ENCODE measurements around the gene IQCK.
"Not testable (repeated sequence)": the region's sequence is repeated elsewhere in the genome, so short reads cannot be mapped to it uniquely, and the experiment has no call there.

The IQCK gene

DNA sequence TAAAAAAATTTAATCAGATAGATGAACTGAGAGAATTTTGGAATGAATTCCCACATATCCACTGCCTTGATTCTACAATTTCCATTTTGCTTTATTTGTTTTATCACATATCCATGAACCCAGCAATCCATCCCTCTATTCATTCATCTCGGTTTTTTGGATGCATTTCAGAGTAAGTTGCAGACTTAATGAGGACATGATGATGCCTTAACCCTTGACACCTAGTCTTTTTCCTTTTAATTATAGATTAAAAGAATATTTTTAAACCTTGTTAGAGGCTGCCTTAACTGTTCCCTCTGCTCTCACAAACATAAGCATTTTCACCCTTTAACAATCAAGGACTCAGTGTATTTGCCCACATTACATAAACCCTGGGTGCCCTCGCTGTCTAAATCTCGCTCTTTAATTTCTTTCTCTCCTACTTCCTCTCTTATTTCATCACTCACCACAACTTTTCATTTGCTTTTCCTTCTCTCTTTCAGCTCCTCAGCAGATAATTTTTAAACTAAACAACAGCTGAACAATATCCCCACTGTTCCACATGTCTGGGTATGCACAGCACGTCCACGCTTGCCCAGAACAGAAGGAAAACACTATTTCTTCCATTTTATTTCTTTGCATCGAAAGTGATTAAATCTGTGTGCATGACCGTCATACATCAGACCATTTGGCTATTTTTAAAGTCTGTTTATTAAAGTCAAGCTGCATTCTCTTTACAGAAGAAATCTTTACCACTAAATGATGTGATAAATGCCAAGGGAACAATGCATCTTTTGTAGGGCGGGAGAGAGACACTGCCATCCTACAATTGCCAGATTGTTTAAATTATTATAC, 39.9 kb downstream of the IQCK start:
- no peak for DNase-seq (ENCODE audit: low read depth in 2 of 2)

DNA sequence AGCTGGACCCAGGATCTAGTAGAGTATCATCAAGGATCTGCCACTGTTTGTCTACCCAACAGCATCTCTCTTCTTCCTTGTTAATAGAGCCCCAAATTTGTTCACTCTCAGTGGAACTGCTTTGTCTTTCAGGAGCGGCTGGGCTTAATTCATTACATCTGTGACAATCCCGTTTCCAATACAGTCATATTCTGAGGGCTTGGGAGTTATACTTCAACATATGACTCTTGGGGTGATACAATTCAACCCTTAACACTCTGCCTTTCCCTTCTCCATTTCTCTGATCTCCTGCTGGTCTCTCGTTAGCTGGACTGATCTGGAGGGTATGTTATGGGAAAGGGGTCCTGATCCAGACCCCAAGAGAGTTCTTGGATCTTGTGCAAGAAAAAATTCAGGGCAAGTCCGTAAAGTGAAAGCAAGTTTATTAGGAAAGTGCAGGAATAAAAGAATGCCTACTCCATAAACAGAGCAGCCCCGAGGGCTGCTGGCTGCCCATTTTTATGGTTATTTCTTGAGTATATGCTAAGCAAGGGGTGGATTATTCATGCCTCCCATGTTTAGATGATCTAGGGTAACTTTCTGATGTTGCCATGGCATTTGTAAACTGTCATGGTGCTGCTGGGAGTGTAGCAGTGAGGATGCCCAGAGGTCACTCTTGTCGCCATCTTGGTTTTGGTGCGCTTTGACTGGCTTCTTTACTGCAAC, 42.4 kb downstream of the IQCK start:
- no peak for DNase-seq (ENCODE audit: low read depth in 2 of 2)

GRCh38 chr16:19765860-19766553, 47.9 kb downstream of the IQCK start:
- DNase-seq (ENCODE audit: low read depth in 2 of 2), result no peak

DNA sequence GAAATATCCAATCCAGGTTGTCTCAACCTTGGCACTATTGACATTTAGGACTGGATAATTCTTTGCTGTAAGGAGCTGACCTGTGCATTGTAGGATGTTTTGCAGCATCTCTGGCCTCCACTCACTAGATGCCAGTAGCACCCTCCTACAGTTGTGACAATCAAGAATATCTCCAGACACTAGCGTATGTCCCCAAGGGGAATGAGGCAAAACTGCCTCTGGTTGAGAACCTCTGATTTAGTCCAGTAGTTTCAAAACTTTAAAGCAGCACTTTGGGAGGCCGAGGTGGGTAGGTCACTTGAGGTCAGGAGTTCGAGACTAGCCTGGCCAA, 48.4 kb downstream of the IQCK start:
- DNase-seq (ENCODE audit: low read depth in 2 of 2), result no peak

- no peak for DNase-seq (ENCODE audit: low read depth in 2 of 2)
These were observed 48.9 kb downstream of the IQCK start for GRCh38 chr16:19766988-19767387.

DNA sequence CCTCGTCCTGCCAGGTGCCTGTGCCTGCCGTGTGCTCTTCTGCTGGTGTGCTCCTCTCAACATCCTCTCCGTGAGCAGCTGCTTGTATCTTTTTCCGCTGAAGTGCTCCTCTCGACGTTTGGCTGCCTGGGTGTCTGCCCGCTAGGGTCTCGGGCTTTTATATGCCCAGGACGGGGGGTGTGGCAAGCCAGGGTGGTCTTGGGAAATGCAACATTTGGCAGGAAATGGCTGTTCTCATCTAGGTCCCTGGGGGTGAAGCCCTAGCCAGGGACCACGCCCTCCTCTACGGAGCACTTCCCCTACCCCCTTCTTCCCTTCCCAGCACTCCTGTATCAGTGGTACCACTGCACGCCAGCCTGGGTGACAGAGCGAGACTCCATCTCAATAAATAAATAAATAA, 49.4 kb downstream of the IQCK start:
- no peak for DNase-seq (ENCODE audit: low read depth in 2 of 2)

- no peak for DNase-seq (ENCODE audit: low read depth in 2 of 2)
These were observed 51.2 kb downstream of the IQCK start for GRCh38 chr16:19769239-19769638.

- DNase-seq (ENCODE audit: low read depth in 2 of 2), result no peak
These were observed 53.0 kb downstream of the IQCK start for GRCh38 chr16:19771040-19771439.

DNA sequence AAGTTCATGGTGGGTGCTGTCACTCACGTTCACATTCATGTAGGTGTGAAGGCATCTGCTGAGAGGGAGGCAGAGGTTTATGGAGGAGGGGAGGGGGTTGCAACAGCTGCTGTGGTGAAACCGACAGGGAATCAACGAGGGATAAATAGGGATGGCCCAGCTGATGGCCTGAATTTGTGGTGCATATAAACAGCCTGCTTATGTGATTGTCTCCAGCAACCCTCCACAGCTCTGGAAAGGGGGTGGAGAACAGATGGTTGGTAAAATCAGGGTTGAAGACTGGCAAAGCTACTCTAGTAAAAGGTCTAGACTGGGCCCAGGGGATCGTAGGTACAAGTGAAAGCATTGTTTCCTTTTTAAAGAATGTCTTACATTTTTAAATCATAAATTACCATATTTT, 53.7 kb downstream of the IQCK start:
- DNase-seq (ENCODE audit: low read depth in 2 of 2), result no peak

GRCh38 chr16:19774024-19774423, 56.0 kb downstream of the IQCK start:
- no peak for DNase-seq (ENCODE audit: low read depth in 2 of 2)

GRCh38 chr16:19776147-19776546, 58.1 kb downstream of the IQCK start:
- DNase-seq (ENCODE audit: low read depth in 2 of 2), result no peak

DNA sequence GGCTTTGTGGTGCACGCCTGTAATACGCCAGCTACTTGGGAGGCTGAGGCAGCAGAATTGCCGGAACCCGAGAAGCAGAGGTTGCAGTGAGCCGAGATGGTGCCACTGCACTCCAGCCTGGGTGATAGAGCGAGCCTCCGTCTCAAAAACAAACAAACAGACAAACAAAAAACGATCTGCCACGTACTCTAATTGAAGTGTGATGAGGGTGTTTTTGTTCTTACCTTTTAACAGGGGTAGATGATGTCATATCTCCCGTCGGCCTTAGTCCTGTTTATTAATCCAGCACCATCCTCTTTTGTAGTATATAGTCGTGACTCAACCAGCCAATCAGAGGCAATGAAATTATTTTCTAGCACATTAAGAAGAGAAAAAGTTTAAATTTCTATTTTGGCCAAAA, 58.5 kb downstream of the IQCK start:
- DNase-seq (ENCODE audit: low read depth in 2 of 2), result no peak

GRCh38 chr16:19780321-19780720, 62.2 kb downstream of the IQCK start:
- DNase-seq (ENCODE audit: low read depth in 2 of 2), result no peak

DNA sequence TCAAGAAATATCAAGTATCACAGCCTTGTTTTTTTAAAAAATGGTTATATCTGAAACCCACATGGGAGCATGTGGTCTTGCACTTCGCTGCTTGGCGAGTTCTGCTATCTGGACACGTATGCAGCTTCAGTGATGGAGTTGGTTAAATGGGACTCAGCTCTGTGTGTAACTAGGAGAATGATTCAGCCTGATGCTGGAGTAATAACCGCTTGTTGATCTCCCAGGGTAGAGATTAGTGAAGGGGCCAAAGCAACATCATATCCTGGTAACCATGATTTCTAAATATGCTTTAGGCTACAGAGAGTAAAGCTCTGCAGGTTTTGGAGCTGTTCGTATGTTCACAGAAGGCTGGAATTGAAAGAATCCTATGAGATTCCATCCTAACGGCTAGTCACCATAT, 63.2 kb downstream of the IQCK start:
- no peak for DNase-seq (ENCODE audit: low read depth in 2 of 2)

DNA sequence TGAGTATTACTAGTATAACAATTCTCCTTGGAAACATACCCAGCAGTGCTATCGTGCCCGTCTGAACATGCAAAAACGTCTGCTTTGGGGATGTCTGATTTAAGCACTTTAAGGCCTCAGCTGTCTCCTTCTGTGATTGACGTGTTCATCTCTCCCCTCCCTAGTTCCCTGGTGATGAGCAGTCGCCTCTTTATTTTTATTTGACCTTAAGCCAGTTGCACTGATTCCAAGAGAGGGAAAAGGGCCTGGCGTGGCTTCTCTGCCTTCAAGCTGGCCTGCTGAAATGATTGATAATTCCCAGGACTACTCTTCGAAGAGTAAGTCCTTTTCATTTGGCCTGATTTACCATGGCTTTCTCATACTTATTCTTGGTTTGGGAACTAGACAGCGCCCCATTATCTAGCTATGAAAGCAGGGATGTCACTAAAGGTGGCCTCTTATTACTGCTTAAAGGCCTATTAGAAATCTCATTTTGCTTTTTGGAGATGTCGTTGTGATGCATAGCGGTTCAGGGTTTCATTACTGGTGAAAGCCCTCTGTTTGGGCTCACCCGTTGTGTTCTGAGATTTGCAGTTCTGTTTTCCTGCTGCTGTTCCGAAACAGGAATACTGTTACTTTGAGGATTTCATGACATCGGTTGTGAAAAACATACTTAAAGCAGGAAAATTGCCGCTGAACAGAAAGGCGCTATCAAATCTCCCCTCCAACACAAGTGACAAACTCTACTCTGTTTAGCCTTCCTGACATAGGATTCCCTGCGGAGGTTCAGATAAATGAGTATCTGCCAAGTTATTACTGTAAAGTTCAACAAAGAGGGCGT, 65.5 kb downstream of the IQCK start:
- no peak for DNase-seq (ENCODE audit: low read depth in 2 of 2)

DNA sequence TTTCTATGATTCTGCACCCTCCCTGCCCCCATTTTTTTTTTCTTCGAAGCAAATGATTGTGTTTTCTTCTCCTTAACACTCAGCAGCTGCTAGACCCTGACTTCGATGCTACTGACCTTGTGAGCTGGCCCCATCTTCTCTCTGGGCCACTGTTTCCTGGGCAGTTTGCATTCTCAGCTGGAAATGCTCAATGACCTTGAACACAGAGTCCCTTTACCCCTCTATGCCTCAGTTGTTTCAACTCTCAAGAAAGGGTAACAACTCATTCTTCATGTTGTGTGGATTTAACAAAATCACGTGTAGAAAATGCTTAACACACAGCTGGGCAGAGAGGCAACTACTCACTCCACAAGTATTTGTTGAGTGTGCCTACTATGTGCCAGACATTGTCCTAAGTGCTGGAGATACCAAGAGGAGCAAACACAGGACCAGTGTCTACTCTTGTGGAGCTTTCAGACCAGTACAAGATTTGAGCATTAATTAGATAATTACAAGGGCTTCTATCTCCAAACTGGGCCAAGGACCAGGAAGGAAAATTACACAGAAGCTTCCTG, 66.2 kb downstream of the IQCK start:
- no peak for DNase-seq (ENCODE audit: low read depth in 2 of 2)

GRCh38 chr16:19785081-19785480, 67.0 kb downstream of the IQCK start:
- DNase-seq (ENCODE audit: low read depth in 2 of 2), result no peak

- no peak for DNase-seq (ENCODE audit: low read depth in 2 of 2)
These were observed 67.5 kb downstream of the IQCK start for GRCh38 chr16:19785512-19786130.

DNA sequence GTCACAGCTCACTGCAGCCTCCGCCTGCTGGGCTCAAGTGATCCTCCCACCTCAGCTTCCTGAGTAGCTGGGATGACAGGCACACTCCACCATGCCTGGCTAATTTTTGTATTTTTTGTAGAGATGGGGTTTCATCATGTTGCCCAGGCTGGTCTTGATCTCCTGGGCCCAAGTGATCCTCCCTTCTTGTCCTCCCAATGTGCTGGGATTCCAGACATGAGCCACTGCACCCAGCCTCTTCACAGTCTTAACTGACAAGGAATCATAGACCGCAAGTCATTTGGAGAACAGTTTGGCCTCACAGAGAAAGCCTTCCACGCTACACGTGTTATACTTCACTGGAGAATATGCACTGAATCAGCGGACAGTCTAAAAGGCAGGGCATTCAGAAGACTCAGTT, 83.3 kb downstream of the IQCK start:
- not testable (repeated sequence) for DNase-seq (ENCODE audit: low read depth in 2 of 2)

- DNase-seq (ENCODE audit: low read depth in 2 of 2), result not testable (repeated sequence)
These were observed 83.8 kb downstream of the IQCK start for GRCh38 chr16:19801824-19802223.

- DNase-seq (ENCODE audit: low read depth in 2 of 2), result no peak
These were observed 84.5 kb downstream of the IQCK start for GRCh38 chr16:19802612-19803011.
